Measurements from ENCODE around the gene ABCC4.

ABCC4 gene

DNA sequence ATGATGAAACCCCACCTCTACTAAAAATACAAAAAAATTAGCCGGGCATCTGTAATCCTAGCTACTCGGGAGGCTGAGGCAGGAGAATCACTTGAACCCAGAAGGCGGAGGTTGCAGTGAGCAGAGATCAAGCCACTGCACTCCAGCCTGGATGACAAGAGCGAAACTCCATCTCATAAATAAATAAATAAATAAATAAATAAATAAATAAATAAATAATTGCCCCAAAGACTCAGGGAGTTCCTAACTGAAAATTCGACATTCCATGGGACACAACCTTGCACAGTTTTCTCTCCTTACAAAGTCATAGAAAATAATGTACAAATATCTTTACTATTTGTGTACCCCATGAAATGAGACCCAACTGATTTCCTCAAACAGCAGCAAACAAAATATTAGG, 134.2 kb downstream of the ABCC4 start (continued):
- peak; percentile 52 for TF ChIP-seq ZNF623 (tag by site-specific recombination; IDR thresholded peaks at IDR 0.05)
- TF ChIP-seq ZNF138 (tag by site-specific recombination; IDR thresholded peaks at IDR 0.05; ENCODE audit: borderline replicate concordance), result peak; percentile 40; the same call in 1 of the 2 replicates

DNA sequence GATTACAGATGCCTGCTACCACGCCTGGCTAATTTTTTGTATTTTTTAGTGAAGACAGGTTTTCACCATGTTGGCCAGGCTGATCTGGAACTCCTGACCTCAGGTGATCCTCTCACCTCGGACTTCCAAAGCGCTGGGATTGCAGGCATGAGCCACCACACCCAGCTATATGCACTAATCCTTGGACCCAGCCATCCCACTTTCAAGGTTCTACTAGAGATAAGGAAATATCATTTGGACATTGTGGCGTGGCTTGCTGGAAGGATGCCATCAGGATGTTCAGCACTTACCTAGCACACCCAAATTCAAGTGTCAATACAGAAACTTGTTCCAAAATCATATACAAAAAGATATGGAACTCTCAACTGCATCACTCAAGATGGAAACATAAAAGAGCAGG, 136.4 kb downstream of the ABCC4 start:
- ChIA-PET POLR2A (no interaction called here), CTCF (no interaction called here)
- H3K36me3 ChIP-seq (ENCODE audit: control insufficient read depth in 2 of 2, insufficient read depth in 1 of 2, low read length in 2 of 2), result peaks cover 0 to 16% of the 10 kb centered on the region in 2 experiments; a peak in 2 of 3 replicates
- no peak overlapping the region for H3K4me3 ChIP-seq (ENCODE audit: low read depth, low read length)
- H3K4me1 ChIP-seq (ENCODE audit: control insufficient read depth, insufficient read depth, low read length), result no peaks in the 10 kb centered on the region
- no peak for TF ChIP-seq ZNF558 (tag by site-specific recombination; IDR thresholded peaks at IDR 0.05)
- TF ChIP-seq, protein P1, sequence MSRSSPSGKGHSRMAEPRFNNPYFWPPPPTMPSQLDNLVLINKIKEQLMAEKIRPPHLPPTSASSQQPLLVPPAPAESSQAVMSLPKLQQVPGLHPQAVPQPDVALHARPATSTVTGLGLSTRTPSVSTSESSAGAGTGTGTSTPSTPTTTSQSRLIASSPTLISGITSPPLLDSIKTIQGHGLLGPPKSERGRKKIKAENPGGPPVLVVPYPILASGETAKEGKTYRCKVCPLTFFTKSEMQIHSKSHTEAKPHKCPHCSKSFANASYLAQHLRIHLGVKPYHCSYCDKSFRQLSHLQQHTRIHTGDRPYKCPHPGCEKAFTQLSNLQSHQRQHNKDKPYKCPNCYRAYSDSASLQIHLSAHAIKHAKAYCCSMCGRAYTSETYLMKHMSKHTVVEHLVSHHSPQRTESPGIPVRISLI (tag by site-specific recombination; IDR thresholded peaks at IDR 0.05), result no peak
- TF ChIP-seq ZNF549 (tag by site-specific recombination; IDR thresholded peaks at IDR 0.05), result no peak
- no peak for TF ChIP-seq TRIM28 (IDR thresholded peaks at IDR 0.05; ENCODE audit: borderline replicate concordance, low read length)
- no peak for TF ChIP-seq ZSCAN23 (tag by site-specific recombination; IDR thresholded peaks at IDR 0.05)
- no peaks in the 10 kb centered on the region for H3K9me3 ChIP-seq (ENCODE audit: control insufficient read depth, insufficient read depth, low read depth, low read length)
- no peak overlapping the region for H3K27ac ChIP-seq (ENCODE audit: extremely low read depth, low read depth, low read length)

DNA sequence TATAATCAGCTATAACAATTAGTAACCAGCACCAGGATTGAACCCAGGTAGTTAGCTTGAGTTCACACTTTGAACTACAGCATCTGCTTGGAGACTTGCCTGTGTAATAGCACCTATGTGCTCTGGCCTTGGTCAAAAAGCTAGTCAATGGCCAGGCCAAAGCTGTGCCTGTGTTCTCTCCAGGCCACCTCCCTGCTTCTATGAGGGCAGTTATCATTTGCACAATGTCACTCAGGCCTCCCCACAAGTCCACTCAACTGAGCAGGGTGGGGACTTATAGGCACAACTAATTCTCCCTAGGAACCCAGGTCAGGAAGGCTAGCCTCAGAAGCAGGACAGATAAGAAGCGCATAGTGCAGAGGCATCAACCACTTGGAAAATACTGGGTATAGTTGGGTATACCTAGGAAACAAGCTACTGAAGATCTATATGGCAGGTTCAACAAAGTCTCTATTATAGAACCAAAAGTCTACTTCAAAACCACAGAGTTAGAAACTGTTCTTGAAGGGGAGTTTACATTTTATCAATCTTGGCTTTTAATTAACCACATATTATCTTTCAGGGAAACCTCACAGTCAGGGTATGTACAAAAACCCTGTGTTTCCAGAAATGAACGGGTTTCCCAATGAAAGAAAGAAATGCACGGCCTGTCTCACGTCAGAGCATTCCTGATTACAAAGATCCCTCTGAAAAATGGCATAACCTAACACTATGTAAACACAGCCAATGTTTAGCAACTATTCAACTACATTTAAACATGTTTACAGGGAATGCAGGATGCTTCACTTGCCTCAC, 140.9 kb downstream of the ABCC4 start:
- Histone ChIP-seq H3K4me1 (ENCODE audit: control insufficient read depth, insufficient read depth, low read length) (no peaks in the 10 kb centered on the region; the same call in 1 of the 2 replicates), H3K27ac (ENCODE audit: extremely low read depth, low read depth, low read length) (no peak overlapping the region)
- POLR2A ChIA-PET, result interaction anchor here (0.6 kb wide), 1 partner anchor 13 kb away, joined by 3 read pairs; no protein-coding TSS in a partner anchor

More for the DNA sequence above, 140.9 kb downstream of the ABCC4 start:
- TF ChIP-seq IKZF3 (tag by site-specific recombination; IDR thresholded peaks at IDR 0.05) (no peak), ZNF621 (tag by site-specific recombination; IDR thresholded peaks at IDR 0.05) (no peak), MZF1 (tag by site-specific recombination; IDR thresholded peaks at IDR 0.05; ENCODE audit: borderline replicate concordance) (no peak), ZNF114 (tag by site-specific recombination; IDR thresholded peaks at IDR 0.05) (no peak), ZNF529 (tag by site-specific recombination; IDR thresholded peaks at IDR 0.05; ENCODE audit: insufficient replicate concordance) (no peak), REPIN1 (tag by site-specific recombination; IDR thresholded peaks at IDR 0.05; ENCODE audit: low read depth) (no peak), ZBTB48 (tag by site-specific recombination; IDR thresholded peaks at IDR 0.05) (no peak), ZNF785 (tag by site-specific recombination; IDR thresholded peaks at IDR 0.05) (no peak), ZNF549 (tag by site-specific recombination; IDR thresholded peaks at IDR 0.05) (no peak), ZNF530 (tag by site-specific recombination; IDR thresholded peaks at IDR 0.05; ENCODE audit: low read depth) (no peak), ZNF76 (tag by site-specific recombination; IDR thresholded peaks at IDR 0.05; ENCODE audit: borderline replicate concordance, low read depth) (no peak), ZNF341 (tag by site-specific recombination; IDR thresholded peaks at IDR 0.05; ENCODE audit: low read depth) (no peak), KLF9 (tag by site-specific recombination; IDR thresholded peaks at IDR 0.05; ENCODE audit: low read depth) (no peak), ZNF747 (tag by site-specific recombination; IDR thresholded peaks at IDR 0.05) (no peak), YY2 (tag by site-specific recombination; IDR thresholded peaks at IDR 0.05) (no peak)
- TF ChIP-seq, protein P2, sequence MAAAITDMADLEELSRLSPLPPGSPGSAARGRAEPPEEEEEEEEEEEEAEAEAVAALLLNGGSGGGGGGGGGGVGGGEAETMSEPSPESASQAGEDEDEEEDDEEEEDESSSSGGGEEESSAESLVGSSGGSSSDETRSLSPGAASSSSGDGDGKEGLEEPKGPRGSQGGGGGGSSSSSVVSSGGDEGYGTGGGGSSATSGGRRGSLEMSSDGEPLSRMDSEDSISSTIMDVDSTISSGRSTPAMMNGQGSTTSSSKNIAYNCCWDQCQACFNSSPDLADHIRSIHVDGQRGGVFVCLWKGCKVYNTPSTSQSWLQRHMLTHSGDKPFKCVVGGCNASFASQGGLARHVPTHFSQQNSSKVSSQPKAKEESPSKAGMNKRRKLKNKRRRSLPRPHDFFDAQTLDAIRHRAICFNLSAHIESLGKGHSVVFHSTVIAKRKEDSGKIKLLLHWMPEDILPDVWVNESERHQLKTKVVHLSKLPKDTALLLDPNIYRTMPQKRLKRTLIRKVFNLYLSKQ (tag by site-specific recombination; IDR thresholded peaks at IDR 0.05; ENCODE audit: borderline replicate concordance), result no peak
- TF ChIP-seq, protein P3, sequence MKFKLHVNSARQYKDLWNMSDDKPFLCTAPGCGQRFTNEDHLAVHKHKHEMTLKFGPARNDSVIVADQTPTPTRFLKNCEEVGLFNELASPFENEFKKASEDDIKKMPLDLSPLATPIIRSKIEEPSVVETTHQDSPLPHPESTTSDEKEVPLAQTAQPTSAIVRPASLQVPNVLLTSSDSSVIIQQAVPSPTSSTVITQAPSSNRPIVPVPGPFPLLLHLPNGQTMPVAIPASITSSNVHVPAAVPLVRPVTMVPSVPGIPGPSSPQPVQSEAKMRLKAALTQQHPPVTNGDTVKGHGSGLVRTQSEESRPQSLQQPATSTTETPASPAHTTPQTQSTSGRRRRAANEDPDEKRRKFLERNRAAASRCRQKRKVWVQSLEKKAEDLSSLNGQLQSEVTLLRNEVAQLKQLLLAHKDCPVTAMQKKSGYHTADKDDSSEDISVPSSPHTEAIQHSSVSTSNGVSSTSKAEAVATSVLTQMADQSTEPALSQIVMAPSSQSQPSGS (tag by site-specific recombination; IDR thresholded peaks at IDR 0.05; ENCODE audit: low read depth), result no peak
- CTCF ChIA-PET, result interaction anchor here (0.8 to 1.8 kb wide), 2 partner anchors 10 to 29 kb away, joined by 4 to 7 read pairs; no protein-coding TSS in a partner anchor
- peaks cover 0 to 6% of the 10 kb centered on the region in 2 experiments; a peak in 1 of 3 replicates for H3K36me3 ChIP-seq (ENCODE audit: control insufficient read depth in 2 of 2, insufficient read depth in 1 of 2, low read length in 2 of 2)
- H3K9me3 ChIP-seq (ENCODE audit: control insufficient read depth, insufficient read depth, low read depth, low read length), result no peaks in the 10 kb centered on the region
- H3K4me3 ChIP-seq (ENCODE audit: low read depth, low read length), result no peak overlapping the region
